GM21367 (cell line): ENCODE measurements around the gene IFI44L.

Experiments
- ATAC-seq: cut with Tn5 transposase; IDR thresholded peaks from one replicate; pipeline ENCODE4 v1.9.1; 2021; ENCODE audit not compliant: unreplicated experiment

The IFI44L gene

GRCh38 chr1:78687315-78687714 lies 67.1 kb downstream of the IFI44L start:
- ATAC-seq: no peak

- ATAC-seq: no peak
Measured at GRCh38 chr1:78687914-78688313, 67.7 kb downstream of the IFI44L start.

GRCh38 chr1:78688697-78689096 lies 68.4 kb downstream of the IFI44L start:
- no peak for ATAC-seq

GRCh38 chr1:78690516-78690915 lies 70.3 kb downstream of the IFI44L start:
- ATAC-seq: no peak

GRCh38 chr1:78691995-78692747 lies 71.9 kb downstream of the IFI44L start:
- ATAC-seq: no peak
